SU-DHL-6 (cell line): ENCODE results near the gene MEIOB.

Experiments
- CTCF ChIP-seq: fragments of 200-600 bp; sonication (generic); IDR thresholded peaks from one replicate; pipeline ENCODE4 v1.5.1; 2017; ENCODE audit warnings: antibody characterized with exemption, mild to moderate bottlenecking, low read length, moderate library complexity; ENCODE audit not compliant: insufficient read depth, poor library complexity, severe bottlenecking
- EZH2phosphoT487 ChIP-seq: fragments of 200-600 bp; sonication (generic), shearing (Covaris generic); conservative IDR thresholded peaks from 2 replicates; pipeline ENCODE4 v1.6.1; 2018; ENCODE audit warnings: mild to moderate bottlenecking, antibody characterized with exemption, low read length, moderate library complexity, mixed read lengths

GRCh38 chr16:1908184-1908583, 36.2 kb upstream of the MEIOB start:
- TF ChIP-seq CTCF (no peak), EZH2phosphoT487 (no peak)
